Peyer's patch (tissue), 4 donors: Measurements from ENCODE around the gene ETV3.
"Not testable (repeated sequence)": the region's sequence is repeated elsewhere in the genome, so short reads cannot be mapped to it uniquely, and the experiment has no call there.

Experiments used
- CTCF ChIP-seq, 6 experiments: fragments of 450-650 bp in 4 of 6; fragments of 200-600 bp in 2 of 6; sonication (generic) in 1 of 6; IDR thresholded peaks; one replicate each; pipeline ENCODE4 v1.5.1; 2017 to 2019; ENCODE audit warnings: antibody characterized with exemption in 6 of 6, mild to moderate bottlenecking in 3 of 6, moderate library complexity in 1 of 6
- POLR2A ChIP-seq, 2 donors: fragments of 450-650 bp; IDR thresholded peaks; one replicate each; pipeline ENCODE4 v1.5.1; 2017; ENCODE audit warnings: antibody characterized with exemption in 2 of 2, mild to moderate bottlenecking in 2 of 2, moderate library complexity in 2 of 2

DNA sequence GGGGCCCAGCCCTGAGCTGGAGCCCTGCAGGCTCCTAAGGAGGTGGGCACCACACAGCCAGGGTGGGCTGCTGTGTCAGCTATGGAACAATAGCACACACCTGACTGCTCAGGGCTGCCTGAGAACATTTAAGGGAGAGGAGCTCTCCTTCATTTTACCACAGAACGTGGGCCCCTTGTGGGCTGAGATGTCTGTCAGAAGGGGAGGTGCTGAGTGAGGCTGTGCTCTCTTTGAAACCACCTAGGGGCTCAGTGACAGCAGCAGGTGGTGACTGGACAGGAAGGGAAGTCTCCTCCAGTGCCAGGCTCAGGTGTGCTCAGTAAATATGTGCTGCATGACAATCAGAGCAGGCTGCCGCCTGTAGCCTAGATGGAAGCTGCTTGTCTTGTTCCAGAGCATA, 35.0 kb upstream of the ETV3 start:
- not testable (repeated sequence) for TF ChIP-seq POLR2A, CTCF (IDR thresholded peaks at IDR 0.05)
